GM19452 (cell line): Measurements from ENCODE around the gene DYRK4.

Experiments
- ATAC-seq: cut with Tn5 transposase; IDR thresholded peaks from one replicate; pipeline ENCODE4 v1.9.1; 2021; ENCODE audit not compliant: unreplicated experiment

The DYRK4 gene

GRCh38 chr12:4610481-4610880 lies 48.5 kb downstream of the DYRK4 start:
- no peak for ATAC-seq

GRCh38 chr12:4615667-4616066 lies 53.7 kb downstream of the DYRK4 start:
- ATAC-seq = no peak

- ATAC-seq = no peak
Measured at GRCh38 chr12:4621511-4621910, 59.5 kb downstream of the DYRK4 start.

GRCh38 chr12:4626543-4626942 lies 64.5 kb downstream of the DYRK4 start:
- ATAC-seq = no peak

GRCh38 chr12:4628406-4628805 lies 66.4 kb downstream of the DYRK4 start:
- no peak for ATAC-seq

- ATAC-seq = no peak
Measured at GRCh38 chr12:4630262-4630661, 68.3 kb downstream of the DYRK4 start.

- no peak for ATAC-seq
Measured at GRCh38 chr12:4643747-4644146, 81.7 kb downstream of the DYRK4 start.

- no peak for ATAC-seq
Measured at GRCh38 chr12:4645023-4645422, 83.0 kb downstream of the DYRK4 start.

- no peak for ATAC-seq
Measured at GRCh38 chr12:4648104-4648500, 86.1 kb downstream of the DYRK4 start.

GRCh38 chr12:4648501-4649357 lies 86.7 kb downstream of the DYRK4 start, which contains the start of the genes AKAP3 and NDUFA9:
TSS of gene AKAP3 (minus strand) at chr12:4649051. CDS start at chr12:4638196, 10,855 bp downstream.
TSS of gene NDUFA9 (plus strand) at chr12:4649114. CDS start at chr12:4649127, 13 bp downstream.
- ATAC-seq = peak; percentile 90

- no peak for ATAC-seq
Measured at GRCh38 chr12:4649358-4649661, 87.3 kb downstream of the DYRK4 start.

- no peak for ATAC-seq
Measured at GRCh38 chr12:4653257-4653656, 91.2 kb downstream of the DYRK4 start.

GRCh38 chr12:4653691-4654090 lies 91.7 kb downstream of the DYRK4 start:
- no peak for ATAC-seq
